K562 (cell line): ENCODE measurements around the gene PPIL6.

ENCODE experiments used
- MYC ChIP-seq, 2 experiments: fragments of 250-450 bp in 1 of 2; sonication (Bioruptor Pico) in 1 of 2; IDR thresholded peaks; 2 replicates each; pipeline versions ENCODE4 v1.5.1 to v1.6.1; 2012 to 2021; ENCODE audit warnings: low read depth in 2 of 2, borderline replicate concordance in 1 of 2, improper control_type of control experiment in 1 of 2, low read length in 1 of 2, mild to moderate bottlenecking in 1 of 2, moderate library complexity in 1 of 2
- NEUROD1 ChIP-seq: fragments of 150-350 bp; IDR thresholded peaks from 2 replicates; pipeline ENCODE4 v1.6.1; 2014; ENCODE audit warnings: borderline replicate concordance, low read length, low read depth; ENCODE audit not compliant: partially characterized antibody
- RFX5 ChIP-seq: IDR thresholded peaks from 2 replicates; pipeline ENCODE4 v1.6.1; 2011; ENCODE audit warnings: low read depth, mild to moderate bottlenecking, improper control_type of control experiment, low read length
- TAF1 ChIP-seq: IDR thresholded peaks from 2 replicates; pipeline ENCODE4 v1.6.1; 2011; ENCODE audit warnings: mild to moderate bottlenecking, low read length, moderate library complexity; ENCODE audit not compliant: insufficient read depth, control insufficient read depth, severe bottlenecking; ENCODE audit errors: extremely low read depth
- YY1 ChIP-seq, 3 experiments: IDR thresholded peaks; 2 replicates each; pipeline ENCODE4 v1.6.1; 2011; ENCODE audit warnings: low read length in 2 of 3, mild to moderate bottlenecking in 2 of 3, moderate library complexity in 2 of 3, borderline replicate concordance in 1 of 3, control low read depth in 1 of 3, low read depth in 1 of 3; ENCODE audit not compliant: insufficient read depth in 3 of 3, insufficient replicate concordance in 2 of 3, control insufficient read depth in 1 of 3, insufficient read length in 1 of 3; ENCODE audit errors: extremely low read depth in 1 of 3
- ZFX ChIP-seq: sonication (generic); formaldehyde crosslinking; IDR thresholded peaks from 2 replicates; pipeline ENCODE4 v1.8.0; 2022; ENCODE audit warnings: mild to moderate bottlenecking, missing genetic modification reagents, moderate library complexity
- TF ChIP-seq, protein P1 (sequence below), 3 experiments: IDR thresholded peaks in 2 of 3; conservative IDR thresholded peaks in 1 of 3; 2 replicates each; pipeline ENCODE4 v1.5.1; 2011 to 2012; ENCODE audit warnings: low read length in 3 of 3, mild to moderate bottlenecking in 3 of 3, control low read depth in 2 of 3, improper control_type of control experiment in 1 of 3, inconsistent platforms in 1 of 3, low read depth in 1 of 3, mixed read lengths in 1 of 3, moderate library complexity in 1 of 3; ENCODE audit not compliant: insufficient read depth in 2 of 3

DNA sequence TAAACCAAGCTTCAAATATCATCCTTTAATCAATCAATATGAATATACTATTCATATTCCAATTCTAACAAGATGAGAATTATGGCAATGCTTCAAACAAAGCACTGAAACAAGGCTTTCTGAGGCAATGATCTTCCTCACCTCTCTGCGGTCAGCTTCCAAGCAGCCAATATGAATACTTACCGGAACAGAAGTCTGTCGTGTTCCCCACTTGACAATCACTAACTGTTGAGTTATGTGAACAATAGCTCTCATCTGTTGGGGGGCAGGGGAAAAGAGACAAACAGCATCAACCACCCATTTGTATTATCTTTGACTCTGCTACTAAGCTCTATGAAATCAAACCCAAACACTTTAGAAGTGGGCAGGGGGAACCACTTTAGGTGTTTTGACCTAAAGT lies 62.7 kb downstream of the PPIL6 start:
- TF ChIP-seq RFX5 (no peak), TAF1 (no peak), NEUROD1 (no peak), YY1 (IDR thresholded peaks at IDR 0.05; ENCODE audit: borderline replicate concordance in 1 of 3, control insufficient read depth in 1 of 3, extremely low read depth in 1 of 3, insufficient read depth in 3 of 3, insufficient read length in 1 of 3, insufficient replicate concordance in 2 of 3, low read depth in 1 of 3, low read length in 2 of 3) (no peak), ZFX (CRISPR knock-in tag) (no peak), MYC (IDR thresholded peaks at IDR 0.05; ENCODE audit: low read depth, low read length) (no peak), MYC (CRISPR knock-in tag; IDR thresholded peaks at IDR 0.05; ENCODE audit: borderline replicate concordance, low read depth) (no peak)
- TF ChIP-seq, protein P1, sequence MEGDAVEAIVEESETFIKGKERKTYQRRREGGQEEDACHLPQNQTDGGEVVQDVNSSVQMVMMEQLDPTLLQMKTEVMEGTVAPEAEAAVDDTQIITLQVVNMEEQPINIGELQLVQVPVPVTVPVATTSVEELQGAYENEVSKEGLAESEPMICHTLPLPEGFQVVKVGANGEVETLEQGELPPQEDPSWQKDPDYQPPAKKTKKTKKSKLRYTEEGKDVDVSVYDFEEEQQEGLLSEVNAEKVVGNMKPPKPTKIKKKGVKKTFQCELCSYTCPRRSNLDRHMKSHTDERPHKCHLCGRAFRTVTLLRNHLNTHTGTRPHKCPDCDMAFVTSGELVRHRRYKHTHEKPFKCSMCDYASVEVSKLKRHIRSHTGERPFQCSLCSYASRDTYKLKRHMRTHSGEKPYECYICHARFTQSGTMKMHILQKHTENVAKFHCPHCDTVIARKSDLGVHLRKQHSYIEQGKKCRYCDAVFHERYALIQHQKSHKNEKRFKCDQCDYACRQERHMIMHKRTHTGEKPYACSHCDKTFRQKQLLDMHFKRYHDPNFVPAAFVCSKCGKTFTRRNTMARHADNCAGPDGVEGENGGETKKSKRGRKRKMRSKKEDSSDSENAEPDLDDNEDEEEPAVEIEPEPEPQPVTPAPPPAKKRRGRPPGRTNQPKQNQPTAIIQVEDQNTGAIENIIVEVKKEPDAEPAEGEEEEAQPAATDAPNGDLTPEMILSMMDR (IDR thresholded peaks at IDR 0.05 in 2 of 3, conservative IDR thresholded peaks at IDR 0.05 in 1 of 3; ENCODE audit: insufficient read depth in 2 of 3, low read depth in 1 of 3, low read length in 3 of 3), result no peak
